Measurements from ENCODE around the gene HDAC9.
"Not testable (repeated sequence)": the region's sequence is repeated elsewhere in the genome, so short reads cannot be mapped to it uniquely, and the experiment has no call there.

GRCh38 chr7:18736012-18736411 lies 240.5 kb downstream of the HDAC9 start:
- TF ChIP-seq CTCF, EP300 (IDR thresholded peaks at IDR 0.05): not testable (repeated sequence)

Measured in gastroesophageal sphincter (tissue), 3 donors.